GM12878 (cell line): ENCODE results near the gene KCNAB2. TPM values are rescaled to one million over a fixed set of nuclear protein-coding genes. Genes with fewer than 3 reads are reported as not detected.

Experiments used
- ATF7 ChIP-seq: fragments of 450-650 bp; IDR thresholded peaks from 2 replicates; pipeline ENCODE4 v1.6.1; 2016; ENCODE audit warnings: low read depth, mild to moderate bottlenecking
- BMI1 ChIP-seq: fragments of 450-650 bp; IDR thresholded peaks from 2 replicates; pipeline ENCODE4 v1.6.1; 2016; ENCODE audit warnings: mild to moderate bottlenecking, moderate library complexity, borderline replicate concordance
- BRCA1 ChIP-seq: IDR thresholded peaks from 2 replicates; pipeline ENCODE4 v1.6.1; 2011; ENCODE audit warnings: low read depth, low read length, improper control_type of control experiment
- CEBPB ChIP-seq, 2 experiments: fragments of 150-350 bp in 1 of 2; IDR thresholded peaks; 2 replicates each; pipeline ENCODE4 v1.6.1; 2012 to 2014; ENCODE audit warnings: low read depth in 2 of 2, low read length in 2 of 2, borderline replicate concordance in 1 of 2, inconsistent platforms in 1 of 2
- CHD1 ChIP-seq: IDR thresholded peaks from 2 replicates; pipeline ENCODE4 v1.6.1; 2012; ENCODE audit warnings: low read depth, low read length, improper control_type of control experiment
- FOXM1 ChIP-seq: IDR thresholded peaks from 2 replicates; pipeline ENCODE4 v1.6.1; 2012; ENCODE audit warnings: low read depth, mild to moderate bottlenecking, inconsistent platforms, low read length, moderate library complexity
- JUND ChIP-seq: IDR thresholded peaks from 2 replicates; pipeline ENCODE4 v1.6.1; 2012; ENCODE audit warnings: low read depth, mild to moderate bottlenecking, low read length, improper control_type of control experiment, moderate library complexity
- KDM1A ChIP-seq: fragments of 200-600 bp; sonication (generic); IDR thresholded peaks from 2 replicates; pipeline ENCODE4 v1.6.1; 2016; ENCODE audit warnings: borderline replicate concordance
- KLF5 ChIP-seq: fragments of 450-650 bp; IDR thresholded peaks from 2 replicates; pipeline ENCODE4 v1.6.1; 2014; ENCODE audit warnings: mild to moderate bottlenecking; ENCODE audit not compliant: partially characterized antibody
- MEF2A ChIP-seq: IDR thresholded peaks from 2 replicates; pipeline ENCODE4 v1.6.1; 2011; ENCODE audit warnings: low read depth, mild to moderate bottlenecking, low read length, moderate library complexity; ENCODE audit not compliant: insufficient read depth
- MLLT1 ChIP-seq: fragments of 450-650 bp; IDR thresholded peaks from 2 replicates; pipeline ENCODE4 v1.6.1; 2016; ENCODE audit warnings: mild to moderate bottlenecking
- MTA2 ChIP-seq: fragments of 450-650 bp; IDR thresholded peaks from 2 replicates; pipeline ENCODE4 v1.6.1; 2016; ENCODE audit warnings: low read depth, mild to moderate bottlenecking, moderate library complexity
- MYB ChIP-seq: fragments of 150-350 bp; IDR thresholded peaks from 2 replicates; pipeline ENCODE4 v1.6.1; 2014; ENCODE audit warnings: mild to moderate bottlenecking, low read depth, low read length, borderline replicate concordance
- NFXL1 ChIP-seq: fragments of 450-650 bp; IDR thresholded peaks from 2 replicates; pipeline ENCODE4 v1.6.1; 2017; ENCODE audit warnings: antibody characterized with exemption, mild to moderate bottlenecking, borderline replicate concordance
- NFYA ChIP-seq: IDR thresholded peaks from 2 replicates; pipeline ENCODE4 v1.6.1; 2011; ENCODE audit warnings: low read depth, mild to moderate bottlenecking, low read length, improper control_type of control experiment, borderline replicate concordance
- NR2C1 ChIP-seq: fragments of 450-650 bp; IDR thresholded peaks from 2 replicates; pipeline ENCODE4 v1.6.1; 2017; ENCODE audit warnings: antibody characterized with exemption, mild to moderate bottlenecking, moderate library complexity
- PAX8 ChIP-seq: fragments of 450-650 bp; IDR thresholded peaks from 2 replicates; pipeline ENCODE4 v1.6.1; 2017; ENCODE audit warnings: mild to moderate bottlenecking, moderate library complexity
- POU2F2 ChIP-seq: IDR thresholded peaks from 3 replicates; pipeline ENCODE4 v1.6.1; 2011; ENCODE audit warnings: low read depth, mild to moderate bottlenecking, low read length, borderline replicate concordance
- RCOR1 ChIP-seq: conservative IDR thresholded peaks from 2 replicates; pipeline ENCODE4 v1.6.1; 2012; ENCODE audit warnings: low read depth, low read length, improper control_type of control experiment
- REST ChIP-seq: IDR thresholded peaks from 2 replicates; pipeline ENCODE4 v1.6.1; 2012; ENCODE audit warnings: mild to moderate bottlenecking, low read depth, low read length
- RUNX3 ChIP-seq: IDR thresholded peaks from 2 replicates; pipeline ENCODE4 v1.6.1; 2012; ENCODE audit warnings: low read length, inconsistent platforms
- SMAD5 ChIP-seq: IDR thresholded peaks from 2 replicates; pipeline ENCODE4 v1.6.1; 2016; ENCODE audit warnings: antibody characterized with exemption, low read depth
- SMARCA5 ChIP-seq: fragments of 450-650 bp; IDR thresholded peaks from 2 replicates; pipeline ENCODE4 v1.6.1; 2017; ENCODE audit warnings: mild to moderate bottlenecking
- STAT1 ChIP-seq: fragments of 450-650 bp; conservative IDR thresholded peaks from 2 replicates; pipeline ENCODE4 v1.6.1; 2014; ENCODE audit warnings: antibody characterized with exemption, mild to moderate bottlenecking
- TBL1XR1 ChIP-seq: IDR thresholded peaks from 2 replicates; pipeline ENCODE4 v1.6.1; 2012; ENCODE audit warnings: low read depth, low read length, improper control_type of control experiment
- ZNF207 ChIP-seq: fragments of 450-650 bp; IDR thresholded peaks from 2 replicates; pipeline ENCODE4 v1.6.1; 2014; ENCODE audit warnings: antibody characterized with exemption, mild to moderate bottlenecking, borderline replicate concordance
- ZNF274 ChIP-seq: IDR thresholded peaks from one replicate; pipeline ENCODE4 v1.8.0; 2011; ENCODE audit not compliant: insufficient read length, insufficient read depth
- ZNF384 ChIP-seq: IDR thresholded peaks from 2 replicates; pipeline ENCODE4 v1.6.1; 2012; ENCODE audit warnings: low read depth, mild to moderate bottlenecking, low read length, improper control_type of control experiment, borderline replicate concordance
- ZNF622 ChIP-seq: fragments of 450-650 bp; IDR thresholded peaks from 2 replicates; pipeline ENCODE4 v1.6.1; 2017; ENCODE audit warnings: mild to moderate bottlenecking, inconsistent platforms
- polyA plus RNA-seq, 11 experiments: library from polyadenylated mRNA; depleted of rRNA in 4 of 11; unstranded in 6 of 11; stranded (reverse) in 5 of 11; fragments of >200 nt; fragmentation: Nextera tagmentation in 4 of 11; fragmentation: Illumina TruSeq in 1 of 11; extraction: Ambion mirVana in 4 of 11; extraction: Trizol in 1 of 11; gene quantifications; 1 replicate in 1 of 11; 2 replicates in 10 of 11; pipeline versions ENCODE4 v1.2.1 to v1.2.3, GENCODE V29; 2011 to 2016; ENCODE audit warnings: inconsistent platforms in 2 of 11, missing spikeins in 2 of 11, low read depth in 1 of 11
- total RNA-seq, 4 experiments: library from RNA; depleted of rRNA in 3 of 4; stranded (reverse); fragments of >200 nt in 3 of 4; fragmentation: Illumina TruSeq in 1 of 4; extraction: Trizol in 1 of 4; gene quantifications; 2 replicates each; pipeline versions ENCODE4 v1.2.1 to v1.2.3, GENCODE V29; 2013 to 2021

Gene KCNAB2
- total and polyA plus RNA-seq, 10 of the 15 experiments (the other 5 are each of a cell fraction or from before 2014, with no cell fraction given) = 2.9 to 123 (median 62.4) TPM

DNA sequence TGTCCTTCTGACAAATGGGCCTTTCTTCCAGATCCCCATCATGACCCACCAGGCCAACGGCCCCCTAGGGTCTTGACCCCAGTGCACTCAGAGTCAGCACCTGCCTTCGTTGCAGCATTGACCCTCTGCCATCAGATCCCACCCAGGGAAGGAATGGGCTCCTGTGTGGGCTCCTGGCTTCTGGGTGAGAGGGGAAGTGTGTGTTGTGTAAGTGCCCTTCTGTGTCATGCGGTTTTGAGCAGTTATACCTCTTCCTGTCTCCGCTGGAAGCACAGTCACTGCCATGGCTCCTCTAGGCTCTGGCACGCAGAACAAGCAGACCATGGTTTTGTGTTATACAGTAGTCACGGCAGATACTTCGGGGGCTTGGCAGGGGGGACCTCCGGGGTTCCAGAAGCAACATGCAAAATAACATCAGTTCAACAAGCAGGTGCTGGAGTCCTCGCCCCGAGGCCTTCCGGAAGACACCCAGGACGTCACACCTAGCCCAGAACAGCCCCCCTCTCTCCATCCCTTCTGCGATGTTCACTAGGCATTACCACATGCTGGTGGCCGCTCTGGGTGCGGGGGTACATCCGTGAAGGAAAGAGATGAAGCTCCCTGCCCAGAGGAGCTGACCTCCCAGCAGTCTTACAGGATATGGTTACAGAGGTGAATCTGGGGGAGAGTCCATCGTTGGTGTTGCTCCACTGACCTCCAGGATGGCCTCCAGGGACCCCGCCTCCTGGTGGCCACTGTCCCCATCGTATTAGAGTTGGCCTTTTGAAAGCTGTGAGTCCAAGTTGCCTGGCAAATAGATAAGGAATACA is 17.4 kb upstream of the KCNAB2 start (continued):
- TF ChIP-seq ZNF274 (no peak), ZNF384 (no peak), BMI1 (no peak), KDM1A (no peak), NFYA (no peak), MTA2 (0 out of 2 replicates have a peak, but pooled peaks have one; percentile 26), FOXM1 (no peak), RCOR1 (no peak), SMARCA5 (no peak), POU2F2 (peak; percentile 28; the same call in 1 of the 3 replicates), ATF7 (peak; percentile 65; the same call in 1 of the 2 replicates), MEF2A (no peak), TBL1XR1 (no peak), CHD1 (no peak), BRCA1 (no peak), STAT1 (no peak), KLF5 (no peak), ZNF622 (no peak), PAX8 (no peak), CEBPB (IDR thresholded peaks at IDR 0.05; ENCODE audit: borderline replicate concordance in 1 of 2, low read depth in 2 of 2, low read length in 2 of 2) (0 out of 4 replicates have a peak, but pooled peaks of 1 of the 2 experiments have one; percentile 14), REST (no peak), NFXL1 (no peak), RUNX3 (peak; percentile 91), MYB (no peak), ZNF207 (no peak), SMAD5 (no peak), JUND (no peak), MLLT1 (0 out of 2 replicates have a peak, but pooled peaks have one; percentile 18), NR2C1 (no peak)
